GM18502 (cell line): Measurements from ENCODE around the gene XRN2.

Experiments used
- ATAC-seq: cut with Tn5 transposase; IDR thresholded peaks from one replicate; pipeline ENCODE4 v1.9.1; 2021; ENCODE audit warnings: mild to moderate bottlenecking; ENCODE audit not compliant: unreplicated experiment, poor library complexity

XRN2 gene

GRCh38 chr20:21381619-21382018 is 78.5 kb downstream of the XRN2 start:
- ATAC-seq = no peak

GRCh38 chr20:21384308-21384892 is 81.3 kb downstream of the XRN2 start:
- ATAC-seq = no peak

- no peak for ATAC-seq
Measured at GRCh38 chr20:21386111-21386510, 83.0 kb downstream of the XRN2 start.

- no peak for ATAC-seq
Measured at GRCh38 chr20:21387528-21387927, 84.4 kb downstream of the XRN2 start.

- ATAC-seq = no peak
Measured at GRCh38 chr20:21388566-21388965, 85.4 kb downstream of the XRN2 start.

GRCh38 chr20:21389368-21389767 is 86.2 kb downstream of the XRN2 start:
- no peak for ATAC-seq

- no peak for ATAC-seq
Measured at GRCh38 chr20:21390768-21391167, 87.6 kb downstream of the XRN2 start.

- ATAC-seq = no peak
Measured at GRCh38 chr20:21391185-21391971, 88.2 kb downstream of the XRN2 start.

- ATAC-seq = no peak
Measured at GRCh38 chr20:21391972-21392352, 88.8 kb downstream of the XRN2 start.

- ATAC-seq = no peak
Measured at GRCh38 chr20:21393166-21393565, 90.0 kb downstream of the XRN2 start.

GRCh38 chr20:21393816-21394519 is 90.8 kb downstream of the XRN2 start:
- no peak for ATAC-seq

- no peak for ATAC-seq
Measured at GRCh38 chr20:21394551-21394950, 91.4 kb downstream of the XRN2 start.

- ATAC-seq = no peak
Measured at GRCh38 chr20:21395051-21395665, 92.0 kb downstream of the XRN2 start.

- ATAC-seq = no peak
Measured at GRCh38 chr20:21395666-21396598, 92.8 kb downstream of the XRN2 start.

- ATAC-seq = no peak
Measured at GRCh38 chr20:21396599-21397340, 93.6 kb downstream of the XRN2 start.

- no peak for ATAC-seq
Measured at GRCh38 chr20:21397341-21398108, 94.4 kb downstream of the XRN2 start, which contains the start of gene NKX2-4. NKX2-4 (minus strand) TSS chr20:21397526; CDS start chr20:21397399, 127 bp downstream.

GRCh38 chr20:21398109-21399004 is 95.2 kb downstream of the XRN2 start:
- no peak for ATAC-seq
